Progenitor cell of endocrine pancreas (in vitro differentiated cells): ENCODE results near the gene SIAH3. TPM values are rescaled to one million over a fixed set of nuclear protein-coding genes. Genes with fewer than 3 reads are reported as not detected.

Experiments
- DNase-seq: peaks from one replicate; pipeline ENCODE4 v3.0.0; 2021; ENCODE audit warnings: low spot score; ENCODE audit not compliant: unreplicated experiment
- H3K27ac Mint-ChIP-seq: 2 replicates; pipeline ENCODE4 v1.8.0; 2021; ENCODE audit warnings: mild to moderate bottlenecking, moderate library complexity, mixed read lengths
- H3K27me3 Mint-ChIP-seq: 2 replicates; pipeline ENCODE4 v1.8.0; 2021; ENCODE audit warnings: mixed read lengths
- H3K36me3 Mint-ChIP-seq: 2 replicates; pipeline ENCODE4 v1.8.0; 2022; ENCODE audit warnings: mixed read lengths; ENCODE audit not compliant: insufficient read depth
- H3K4me1 Mint-ChIP-seq: 2 replicates; pipeline ENCODE4 v1.8.0; 2021; ENCODE audit warnings: low read depth, mixed read lengths
- H3K4me3 Mint-ChIP-seq: 2 replicates; pipeline ENCODE4 v1.8.0; 2021; ENCODE audit warnings: low read depth, mild to moderate bottlenecking, moderate library complexity, mixed read lengths
- H3K9me3 Mint-ChIP-seq: 2 replicates; pipeline ENCODE4 v1.8.0; 2021; ENCODE audit warnings: low read depth, mixed read lengths
- total RNA-seq: library from RNA; stranded (reverse); gene quantifications from 2 replicates; pipeline ENCODE4 v1.2.1, GENCODE V29; 2021
- TF ChIP-seq, protein P1 (sequence below): fragments of 200-600 bp; sonication (generic); IDR thresholded peaks from one replicate; pipeline ENCODE4 v1.5.0; 2021; ENCODE audit warnings: antibody characterized with exemption, mild to moderate bottlenecking; ENCODE audit not compliant: unreplicated experiment

SIAH3 gene
- total RNA-seq, 1 donor from 2014 or later = not detected

DNA sequence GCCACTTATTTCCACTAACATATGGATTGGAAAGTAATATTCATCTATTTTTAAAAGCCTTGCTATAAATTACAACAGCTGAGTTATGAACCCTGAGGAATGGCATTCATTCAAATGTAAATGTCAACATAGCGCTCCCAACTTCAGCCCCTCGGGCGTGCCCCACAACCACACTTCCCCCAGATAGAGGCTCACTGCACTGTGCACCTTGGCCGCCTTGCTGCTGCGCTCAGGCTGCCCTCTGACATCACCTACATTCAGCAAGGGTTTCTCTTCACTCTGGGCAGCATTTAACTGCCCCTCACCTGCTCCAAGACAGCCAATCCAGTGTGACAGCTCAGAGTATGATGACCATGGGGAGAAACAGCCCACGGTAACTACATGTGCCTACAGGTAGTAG lies 35.1 kb downstream of the SIAH3 start:
- peak overlapping the region; percentile 70 for H3K27ac Mint-ChIP-seq
- H3K27me3 Mint-ChIP-seq = peaks cover 3% of the 10 kb centered on the region
- H3K4me3 Mint-ChIP-seq = no peak overlapping the region
- H3K4me1 Mint-ChIP-seq = peaks cover 2% of the 10 kb centered on the region
- no peak for DNase-seq
- TF ChIP-seq, protein P1, sequence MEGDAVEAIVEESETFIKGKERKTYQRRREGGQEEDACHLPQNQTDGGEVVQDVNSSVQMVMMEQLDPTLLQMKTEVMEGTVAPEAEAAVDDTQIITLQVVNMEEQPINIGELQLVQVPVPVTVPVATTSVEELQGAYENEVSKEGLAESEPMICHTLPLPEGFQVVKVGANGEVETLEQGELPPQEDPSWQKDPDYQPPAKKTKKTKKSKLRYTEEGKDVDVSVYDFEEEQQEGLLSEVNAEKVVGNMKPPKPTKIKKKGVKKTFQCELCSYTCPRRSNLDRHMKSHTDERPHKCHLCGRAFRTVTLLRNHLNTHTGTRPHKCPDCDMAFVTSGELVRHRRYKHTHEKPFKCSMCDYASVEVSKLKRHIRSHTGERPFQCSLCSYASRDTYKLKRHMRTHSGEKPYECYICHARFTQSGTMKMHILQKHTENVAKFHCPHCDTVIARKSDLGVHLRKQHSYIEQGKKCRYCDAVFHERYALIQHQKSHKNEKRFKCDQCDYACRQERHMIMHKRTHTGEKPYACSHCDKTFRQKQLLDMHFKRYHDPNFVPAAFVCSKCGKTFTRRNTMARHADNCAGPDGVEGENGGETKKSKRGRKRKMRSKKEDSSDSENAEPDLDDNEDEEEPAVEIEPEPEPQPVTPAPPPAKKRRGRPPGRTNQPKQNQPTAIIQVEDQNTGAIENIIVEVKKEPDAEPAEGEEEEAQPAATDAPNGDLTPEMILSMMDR = no peak
- H3K36me3 Mint-ChIP-seq = no peaks in the 10 kb centered on the region
- H3K9me3 Mint-ChIP-seq = peaks cover 3% of the 10 kb centered on the region

DNA sequence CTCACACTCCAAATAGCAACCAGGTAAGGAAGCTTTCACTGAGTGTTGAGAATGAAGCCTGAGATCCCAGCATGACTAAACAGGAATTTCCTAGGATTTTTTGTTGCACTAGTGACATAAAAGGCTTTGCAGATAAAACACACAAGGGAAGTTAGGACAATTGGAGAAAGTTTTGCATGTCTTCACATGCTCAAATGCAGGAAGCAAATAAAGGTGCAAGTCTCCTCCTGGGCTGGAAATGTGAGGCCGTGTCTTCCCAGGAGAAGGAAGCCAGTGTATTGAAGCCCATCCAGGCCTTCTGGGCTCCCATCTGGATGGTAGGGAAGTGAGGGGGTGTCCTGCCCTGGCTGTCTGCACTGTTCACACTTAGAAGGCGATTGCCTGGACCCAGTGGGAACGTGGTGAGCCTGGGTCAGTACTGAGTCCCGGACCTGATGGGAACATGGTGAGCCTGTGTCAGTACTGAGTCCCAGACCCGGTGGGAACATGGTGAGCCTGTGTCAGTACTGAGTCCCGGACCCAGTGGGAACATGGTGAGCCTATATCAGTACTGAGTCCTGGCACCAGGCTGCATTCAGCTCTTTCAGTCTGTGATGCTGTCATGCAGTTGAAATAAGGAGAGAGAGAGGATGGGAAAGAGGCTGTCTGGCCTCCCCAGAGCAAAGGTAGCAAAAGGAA lies 38.7 kb downstream of the SIAH3 start:
- H3K27me3 Mint-ChIP-seq = peaks cover 3% of the 10 kb centered on the region
- no peaks in the 10 kb centered on the region for H3K9me3 Mint-ChIP-seq
- no peaks in the 10 kb centered on the region for H3K4me1 Mint-ChIP-seq
- no peak for DNase-seq
- H3K4me3 Mint-ChIP-seq = no peak overlapping the region
- TF ChIP-seq, protein P1 = no peak
- no peaks in the 10 kb centered on the region for H3K36me3 Mint-ChIP-seq
- H3K27ac Mint-ChIP-seq = no peak overlapping the region

DNA sequence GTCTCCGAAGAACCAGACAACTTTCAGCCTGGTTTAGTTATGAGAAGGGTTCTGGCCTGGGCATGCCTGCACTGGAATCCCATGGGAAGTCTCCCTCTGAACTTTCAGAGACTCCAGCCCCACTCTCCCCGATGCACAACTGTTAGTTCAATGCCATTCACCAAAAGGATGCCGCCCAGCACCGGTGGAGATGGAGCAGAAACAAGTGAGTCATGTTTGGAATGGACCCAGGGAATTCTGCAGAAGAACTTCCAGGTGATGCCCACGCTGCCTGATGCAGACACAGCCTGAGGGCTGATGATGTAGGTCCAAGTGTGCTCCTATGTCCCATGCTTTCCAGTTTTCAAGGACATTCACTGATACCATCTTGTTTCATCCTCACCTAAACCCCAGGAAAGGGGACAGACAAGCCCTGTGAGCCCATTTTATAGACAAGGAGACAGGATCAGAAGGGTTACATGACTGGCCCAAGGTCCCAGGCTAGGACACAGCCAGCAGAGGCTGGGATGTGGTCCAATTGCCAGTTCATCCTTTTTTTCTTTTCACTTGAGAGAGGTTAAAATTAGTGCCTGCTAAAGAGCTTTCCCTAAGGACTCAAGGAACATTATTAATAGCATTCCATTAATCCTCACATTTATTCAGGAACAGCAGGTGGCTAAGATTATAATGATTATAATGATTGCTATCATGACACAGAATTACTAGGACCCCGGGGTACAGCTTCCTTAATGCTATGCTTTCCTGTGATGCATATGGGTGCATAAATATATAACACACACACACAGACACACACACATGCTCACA lies 39.5 kb downstream of the SIAH3 start:
- H3K27ac Mint-ChIP-seq = no peak overlapping the region
- TF ChIP-seq, protein P1 = no peak
- H3K9me3 Mint-ChIP-seq = no peaks in the 10 kb centered on the region
- H3K27me3 Mint-ChIP-seq = peaks cover 3% of the 10 kb centered on the region
- no peaks in the 10 kb centered on the region for H3K36me3 Mint-ChIP-seq
- no peaks in the 10 kb centered on the region for H3K4me1 Mint-ChIP-seq
- no peak for DNase-seq
- no peak overlapping the region for H3K4me3 Mint-ChIP-seq

DNA sequence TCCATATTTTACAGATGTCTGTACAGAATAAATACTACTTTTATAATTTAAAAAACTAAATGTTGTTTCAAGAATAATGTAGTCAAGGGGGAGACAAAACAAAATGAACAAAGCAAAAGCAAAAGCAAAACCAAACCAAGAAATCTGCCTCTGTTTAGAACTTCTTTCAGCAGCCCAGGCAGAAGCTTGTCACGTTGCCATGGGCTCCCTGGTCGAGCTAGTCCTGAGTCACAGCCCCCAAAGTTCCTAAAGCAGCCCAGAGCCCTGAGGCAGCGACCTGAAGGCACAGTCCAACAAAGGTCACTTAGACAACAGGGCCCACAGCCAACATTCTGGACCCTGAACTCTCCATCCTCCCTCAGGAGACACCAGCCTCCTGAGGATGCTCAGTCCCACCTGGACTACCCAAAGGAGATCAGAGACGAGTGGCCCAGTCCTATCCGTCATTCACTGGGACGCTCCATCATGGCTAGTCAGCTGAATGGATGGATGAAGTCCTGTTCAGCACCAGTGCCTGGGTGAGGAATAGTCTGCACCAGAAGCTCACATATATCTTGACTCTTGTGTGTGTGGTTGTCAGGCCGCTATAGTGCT lies 41.7 kb downstream of the SIAH3 start:
- peaks cover 3% of the 10 kb centered on the region for H3K27me3 Mint-ChIP-seq
- DNase-seq = no peak
- H3K27ac Mint-ChIP-seq = no peak overlapping the region
- no peaks in the 10 kb centered on the region for H3K4me1 Mint-ChIP-seq
- TF ChIP-seq, protein P1 = no peak
- no peaks in the 10 kb centered on the region for H3K36me3 Mint-ChIP-seq
- H3K9me3 Mint-ChIP-seq = peaks cover 4% of the 10 kb centered on the region
- H3K4me3 Mint-ChIP-seq = no peak overlapping the region

DNA sequence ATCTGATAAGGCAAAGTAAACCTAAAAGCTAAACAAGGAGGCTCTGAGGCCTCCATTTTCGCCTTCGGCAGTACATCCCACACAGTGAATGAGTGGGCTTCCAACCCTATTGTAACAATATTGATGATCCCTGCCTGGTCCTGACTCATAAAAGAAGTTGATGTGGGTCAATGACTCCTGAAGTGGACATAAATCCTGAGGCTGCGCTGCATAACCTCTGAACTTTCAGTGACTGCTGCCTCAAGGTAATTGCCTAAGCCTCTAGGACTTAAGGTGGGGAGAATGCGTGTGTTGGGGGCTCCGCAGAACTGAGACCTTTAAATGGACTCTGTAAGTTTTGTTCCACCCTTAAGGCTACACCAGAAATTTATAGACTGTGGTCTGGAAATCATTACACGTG lies 42.6 kb downstream of the SIAH3 start:
- Mint-ChIP-seq H3K27me3 (peaks cover 3% of the 10 kb centered on the region), H3K4me3 (no peak overlapping the region), H3K36me3 (no peaks in the 10 kb centered on the region), H3K9me3 (peaks cover 4% of the 10 kb centered on the region), H3K27ac (no peak overlapping the region), H3K4me1 (no peaks in the 10 kb centered on the region)
- DNase-seq = no peak
- TF ChIP-seq, protein P1 = no peak
